Thymus (tissue), 11 donors: ENCODE measurements around the gene VASH1. TPM values are rescaled to one million over a fixed set of nuclear protein-coding genes. Genes with fewer than 3 reads are reported as not detected.
A peak's percentile ranks its signal among the peaks of the same experiment; 100 is the strongest.

ENCODE experiments used
- DNase-seq, 9 donors: peaks; one replicate each; pipeline ENCODE4 v3.0.0-alpha.2; 2013; ENCODE audit warnings: low spot score in 9 of 9, low read depth in 6 of 9, missing footprints in 1 of 9
- H3K27ac ChIP-seq, 2 donors: one replicate each; pipeline ENCODE4 v1.5.1; 2013; ENCODE audit warnings: control low read depth in 1 of 2, low read depth in 1 of 2, low read length in 1 of 2, mild to moderate bottlenecking in 1 of 2, moderate library complexity in 1 of 2
- H3K27me3 ChIP-seq, 2 donors: one replicate each; pipeline ENCODE4 v1.5.1; 2013; ENCODE audit warnings: low read length in 1 of 2; ENCODE audit not compliant: control insufficient read depth in 2 of 2, insufficient read depth in 1 of 2
- H3K36me3 ChIP-seq, 2 donors: one replicate each; pipeline ENCODE4 v1.5.1; 2013; ENCODE audit warnings: low read length in 1 of 2, mild to moderate bottlenecking in 1 of 2, moderate library complexity in 1 of 2; ENCODE audit not compliant: control insufficient read depth in 2 of 2, insufficient read depth in 2 of 2
- H3K4me1 ChIP-seq, 2 donors: one replicate each; pipeline ENCODE4 v1.5.1; 2013; ENCODE audit warnings: low read length in 2 of 2; ENCODE audit not compliant: control insufficient read depth in 2 of 2, insufficient read depth in 2 of 2
- H3K4me3 ChIP-seq, 2 donors: one replicate each; pipeline ENCODE4 v1.5.1; 2013; ENCODE audit warnings: low read length in 2 of 2, control low read depth in 1 of 2, mild to moderate bottlenecking in 1 of 2
- H3K9me3 ChIP-seq, 2 donors: one replicate each; pipeline ENCODE4 v1.5.1; 2013; ENCODE audit warnings: low read length in 1 of 2, mild to moderate bottlenecking in 1 of 2; ENCODE audit not compliant: control insufficient read depth in 2 of 2, insufficient read depth in 1 of 2
- WGBS: extraction: QIAGEN DNeasy Blood & Tissue Kit; methylation state at CpG from one replicate; pipeline ENCODE4 v1.1.7; 2013; 5-methylcytosine and 5-hydroxymethylcytosine counted together
- polyA plus RNA-seq: library from polyadenylated mRNA; stranded (reverse); fragments of 200-250 nt; gene quantifications from one replicate; pipeline ENCODE4 v1.2.3, GENCODE V29; 2013
- total RNA-seq: library from RNA; stranded (reverse); fragments of 120-200 nt; gene quantifications from one replicate; pipeline ENCODE4 v1.2.4, GENCODE V29; 2013
- donor health status: healthy.

Gene VASH1
- total and polyA plus RNA-seq, 2 donors: 3.6 to 6.1 TPM

GRCh38 chr14:76767681-76768656 is 6.7 kb downstream of the VASH1 start:
- Histone ChIP-seq H3K9me3 (no peaks in the 10 kb centered on the region), H3K36me3 (no peaks in the 10 kb centered on the region), H3K4me3 (no peak overlapping the region), H3K27ac (peak overlapping the region in 1 of 2 donors; percentile 57), H3K27me3 (peaks cover 4 to 21% of the 10 kb centered on the region in 2 donors), H3K4me1 (peaks cover 8 to 25% of the 10 kb centered on the region in 2 donors)
- DNase-seq: peak in 5 of 9 donors; percentile 21 to 69 (median 41)
- 26% methylated on average over 15 of the region's 15 CpGs for WGBS

- DNase-seq: no peak
- Histone ChIP-seq H3K27ac (peak overlapping the region in 1 of 2 donors; percentile 37), H3K4me3 (no peak overlapping the region), H3K36me3 (no peaks in the 10 kb centered on the region), H3K4me1 (peaks cover 8 to 26% of the 10 kb centered on the region in 2 donors), H3K27me3 (peaks cover 0 to 12% of the 10 kb centered on the region in 2 donors), H3K9me3 (no peaks in the 10 kb centered on the region)
- WGBS: 62% methylated on average over 11 of the region's 11 CpGs
These were observed 7.6 kb downstream of the VASH1 start for GRCh38 chr14:76768671-76769500.

DNA sequence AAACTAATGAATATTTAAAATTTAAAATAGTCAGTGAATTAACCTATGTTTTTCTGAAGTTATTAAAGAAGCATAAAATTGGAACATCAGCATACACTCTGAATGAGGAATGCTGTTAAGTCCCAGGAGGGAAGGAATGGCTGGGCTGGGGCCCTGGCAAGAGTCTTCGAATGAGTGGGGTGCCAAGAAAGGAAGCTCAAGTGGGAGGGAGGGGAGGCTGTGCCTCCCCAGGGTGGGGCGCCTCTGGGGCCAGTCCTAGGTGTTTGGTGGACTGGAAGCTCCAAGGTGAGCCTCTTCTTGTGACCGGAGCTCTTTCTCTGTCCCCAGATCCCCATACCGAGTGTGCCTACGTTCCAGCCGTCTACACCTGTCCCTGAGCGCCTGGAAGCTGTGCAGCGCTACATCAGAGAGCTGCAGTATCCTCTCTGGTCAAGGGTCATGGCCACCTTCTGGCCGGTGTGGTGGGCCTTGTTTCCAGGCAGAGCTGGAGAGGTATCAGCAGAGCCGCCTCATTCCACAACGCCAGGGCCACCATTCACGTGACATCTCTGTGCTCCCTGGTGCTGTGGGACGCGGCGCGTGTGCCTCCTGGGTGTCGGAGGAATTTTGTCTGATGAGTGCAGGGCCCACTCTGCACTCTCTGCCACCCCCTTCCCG is 8.5 kb downstream of the VASH1 start:
- Histone ChIP-seq H3K27me3 (peaks cover 0 to 10% of the 10 kb centered on the region in 2 donors), H3K4me3 (no peak overlapping the region), H3K27ac (no peak overlapping the region), H3K36me3 (no peaks in the 10 kb centered on the region), H3K4me1 (peaks cover 8 to 29% of the 10 kb centered on the region in 2 donors), H3K9me3 (no peaks in the 10 kb centered on the region)
- 91% methylated on average over 18 of the region's 18 CpGs for WGBS
- DNase-seq: no peak

DNA sequence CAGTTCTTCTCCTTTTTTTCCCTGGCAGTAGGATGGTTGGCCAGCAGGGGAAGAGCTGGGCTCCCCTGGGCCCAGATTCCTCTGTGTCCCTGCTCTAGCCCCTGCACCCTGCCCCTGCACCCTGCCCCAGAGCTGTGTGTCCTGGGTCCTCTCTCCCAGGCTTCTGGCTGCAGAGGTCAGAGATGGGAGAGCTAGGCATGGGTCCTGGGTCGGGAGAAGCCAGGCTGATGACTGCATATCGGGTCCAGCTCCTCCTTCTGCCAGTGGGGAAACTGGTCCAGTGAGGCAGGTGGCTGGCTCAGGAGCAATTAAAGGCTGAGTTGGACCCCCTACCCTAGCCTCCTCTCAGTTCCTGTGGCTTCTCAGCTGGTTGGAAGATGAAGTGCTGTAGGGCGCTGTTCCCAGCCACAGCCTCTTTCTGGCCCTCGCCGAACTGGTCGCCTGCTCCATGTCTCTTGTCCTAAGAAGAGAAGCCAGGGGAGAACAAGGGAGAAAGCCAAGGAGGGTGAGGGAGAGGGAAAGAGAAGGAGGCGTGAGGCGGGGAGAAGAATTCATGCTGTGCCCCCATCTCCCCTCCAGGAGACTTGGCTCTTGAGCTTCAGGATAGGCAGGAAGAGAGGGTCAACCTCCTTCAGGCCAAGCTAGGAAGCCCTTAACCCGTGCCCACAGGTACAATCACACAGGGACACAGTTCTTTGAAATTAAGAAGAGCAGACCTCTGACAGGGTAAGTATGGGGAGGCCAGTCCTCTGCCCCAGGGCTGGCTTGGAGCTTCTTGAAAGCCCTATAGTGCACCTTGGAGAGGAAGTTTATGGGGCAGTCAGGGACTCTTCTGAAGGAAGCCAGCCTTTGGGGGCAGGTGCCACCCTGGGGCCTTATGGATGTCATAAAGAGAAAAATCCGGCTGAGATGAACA is 9.5 kb downstream of the VASH1 start:
- Histone ChIP-seq H3K9me3 (no peaks in the 10 kb centered on the region), H3K27me3 (peaks cover 0 to 2% of the 10 kb centered on the region in 2 donors), H3K27ac (no peak overlapping the region), H3K4me3 (no peak overlapping the region), H3K36me3 (no peaks in the 10 kb centered on the region), H3K4me1 (peaks cover 8 to 29% of the 10 kb centered on the region in 2 donors)
- DNase-seq: no peak
- 93% methylated on average over 10 of the region's 10 CpGs for WGBS

- Histone ChIP-seq H3K4me1 (peaks cover 8 to 29% of the 10 kb centered on the region in 2 donors), H3K27ac (peak overlapping the region in 1 of 2 donors; percentile 17), H3K9me3 (no peaks in the 10 kb centered on the region), H3K27me3 (peaks cover 0 to 2% of the 10 kb centered on the region in 2 donors), H3K4me3 (no peak overlapping the region), H3K36me3 (no peaks in the 10 kb centered on the region)
- no peak for DNase-seq
- 95% methylated on average over 9 of the region's 9 CpGs for WGBS
These were observed 10.2 kb downstream of the VASH1 start for GRCh38 chr14:76771437-76771980.

GRCh38 chr14:76772300-76773187 is 11.3 kb downstream of the VASH1 start:
- Histone ChIP-seq H3K36me3 (no peaks in the 10 kb centered on the region), H3K27ac (peak overlapping the region in 1 of 2 donors; percentile 53), H3K4me3 (no peak overlapping the region), H3K9me3 (no peaks in the 10 kb centered on the region), H3K4me1 (peaks cover 8 to 29% of the 10 kb centered on the region in 2 donors), H3K27me3 (peaks cover 0 to 2% of the 10 kb centered on the region in 2 donors)
- WGBS: 87% methylated on average over 13 of the region's 13 CpGs
- DNase-seq: no peak

DNA sequence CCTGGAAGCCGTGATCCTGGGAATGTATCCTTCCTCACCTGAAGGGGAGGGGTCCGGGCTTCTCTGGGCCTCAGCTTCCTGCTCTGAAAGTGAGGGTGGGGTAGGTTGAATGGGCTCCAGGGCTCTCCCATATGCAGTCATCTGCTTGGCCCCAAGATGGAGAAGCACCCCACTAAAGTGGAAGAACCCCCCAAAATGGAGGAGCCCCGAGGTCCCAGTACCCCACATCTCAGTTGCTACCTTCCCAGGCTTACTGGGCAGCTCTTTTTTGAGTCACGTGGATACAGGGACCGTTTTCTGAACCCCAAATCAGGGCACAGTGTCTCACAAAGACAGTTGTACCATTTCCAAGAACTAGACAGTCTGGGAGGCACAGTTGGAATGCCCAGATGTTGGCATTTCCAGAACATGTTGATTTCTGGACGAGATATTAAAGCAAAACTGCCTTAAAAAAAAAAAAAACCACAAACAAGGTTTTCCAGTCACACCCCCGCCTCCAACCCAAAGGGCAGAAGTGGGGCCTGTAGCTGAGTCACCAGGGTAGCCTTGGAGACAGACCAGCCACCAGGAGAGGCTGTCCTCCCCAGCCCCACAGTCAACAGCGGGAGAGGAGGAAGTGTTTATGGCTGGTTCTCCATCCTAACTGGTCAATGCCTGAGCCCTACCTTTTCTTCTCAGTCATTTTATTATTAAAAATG is 12.1 kb downstream of the VASH1 start:
- no peaks in the 10 kb centered on the region for H3K36me3 ChIP-seq
- DNase-seq: no peak
- 46% methylated on average over 8 of the region's 8 CpGs for WGBS
- H3K4me1 ChIP-seq: peaks cover 7 to 21% of the 10 kb centered on the region in 2 donors
- no peak overlapping the region for H3K27ac ChIP-seq
- no peak overlapping the region for H3K4me3 ChIP-seq
- peaks cover 0 to 2% of the 10 kb centered on the region in 2 donors for H3K27me3 ChIP-seq
- no peaks in the 10 kb centered on the region for H3K9me3 ChIP-seq
